A549 (cell line): ENCODE results near the gene PERM1. TPM values are rescaled to one million over a fixed set of nuclear protein-coding genes. Genes with fewer than 3 reads are reported as not detected.

Experiments
- ATAC-seq, 2 experiments: fragments of 200-7000 bp in 1 of 2; fragments of >200 bp in 1 of 2; cut with Nextera tagmentation in 1 of 2; cut with Tn5 transposase in 1 of 2; 3 replicates each; pipeline versions ENCODE4 v1.8.0 to v1.9.1; 2018 to 2020; ENCODE audit warnings: mild to moderate bottlenecking in 1 of 2, moderate library complexity in 1 of 2
- CTCF ChIA-PET: fragments of 300-600 bp; sonication (Branson Sonifier 250); formaldehyde crosslinking; extraction: SDS; loops from one replicate; lab custom pipeline; 2021; ENCODE audit warnings: antibody characterized with exemption, inconsistent platforms; lab: Yijun Ruan, JAX
- POLR2A ChIA-PET: fragments of 350-600 bp; formaldehyde crosslinking; extraction: SDS; loops from one replicate; lab custom pipeline; 2021; ENCODE audit warnings: antibody characterized with exemption, inconsistent platforms; lab: Yijun Ruan, JAX
- DNase-seq, 2 experiments: peaks; one replicate each; pipeline versions ENCODE4 v3.0.0 to v3.0.0-alpha.2; 2011 to 2016; ENCODE audit warnings: low read depth in 1 of 2, low spot score in 1 of 2
- FAIRE-seq: peaks from 2 replicates; lab custom pipeline; 2011; peaks lifted over from hg19 to GRCh38; lab: Jason Lieb, UNC
- H3K27ac ChIP-seq, 2 experiments: fragments of >200 bp; sonication (Bioruptor Twin); formaldehyde crosslinking; 3 replicates each; pipeline ENCODE4 v1.5.1; 2016 to 2017
- H3K4me1 ChIP-seq: fragments of >200 bp; sonication (Bioruptor Twin); formaldehyde crosslinking; 3 replicates; pipeline ENCODE4 v1.6.1; 2016
- H3K4me2 ChIP-seq: fragments of >200 bp; sonication (Bioruptor Twin); formaldehyde crosslinking; 3 replicates; pipeline ENCODE4 v1.6.1; 2016
- H3K4me3 ChIP-seq: fragments of >200 bp; sonication (Bioruptor Twin); formaldehyde crosslinking; 3 replicates; pipeline ENCODE4 v1.5.1; 2016
- H3K9me3 ChIP-seq: fragments of >200 bp; sonication (Bioruptor Twin); formaldehyde crosslinking; 3 replicates; pipeline ENCODE4 v1.6.1; 2016
- BHLHE40 ChIP-seq: IDR thresholded peaks from 2 replicates; pipeline ENCODE4 v1.6.1; 2012; ENCODE audit warnings: low read depth, low read length, inconsistent platforms
- CBX2 ChIP-seq: fragments of 200-600 bp; sonication (generic); IDR thresholded peaks from 2 replicates; pipeline ENCODE4 v1.6.1; 2016; ENCODE audit warnings: low read depth, mild to moderate bottlenecking, borderline replicate concordance
- E2F6 ChIP-seq: IDR thresholded peaks from 2 replicates; pipeline ENCODE4 v1.6.1; 2012; ENCODE audit warnings: low read depth, borderline replicate concordance
- EHMT2 ChIP-seq: fragments of 200-600 bp; sonication (generic); IDR thresholded peaks from 2 replicates; pipeline ENCODE4 v1.6.1; 2016; ENCODE audit warnings: antibody characterized with exemption, low read depth, mild to moderate bottlenecking, moderate library complexity
- FOSB ChIP-seq: fragments of 250-450 bp; sonication (Bioruptor Pico); IDR thresholded peaks from 2 replicates; pipeline ENCODE4 v1.5.0; 2020; ENCODE audit warnings: mild to moderate bottlenecking, moderate library complexity
- HMGXB4 ChIP-seq: fragments of 250-450 bp; sonication (Bioruptor Pico); IDR thresholded peaks from 2 replicates; pipeline ENCODE4 v1.5.0; 2021; ENCODE audit warnings: mild to moderate bottlenecking, moderate library complexity, borderline replicate concordance
- HOXB13 ChIP-seq: fragments of 250-450 bp; sonication (Bioruptor Pico); IDR thresholded peaks from 2 replicates; pipeline ENCODE4 v1.5.0; 2020; ENCODE audit warnings: low read depth, mild to moderate bottlenecking, moderate library complexity
- KDM5A ChIP-seq: fragments of 200-600 bp; sonication (generic); IDR thresholded peaks from 2 replicates; pipeline ENCODE4 v1.6.1; 2016; ENCODE audit warnings: antibody characterized with exemption, mild to moderate bottlenecking
- MAFK ChIP-seq: fragments of 450-650 bp; IDR thresholded peaks from 2 replicates; pipeline ENCODE4 v1.6.1; 2014; ENCODE audit not compliant: partially characterized antibody
- MYC ChIP-seq: IDR thresholded peaks from 2 replicates; pipeline ENCODE4 v1.6.1; 2012; ENCODE audit warnings: mild to moderate bottlenecking, inconsistent platforms, low read length, improper control_type of control experiment, borderline replicate concordance
- NFE2L2 ChIP-seq: fragments of 150-350 bp; conservative IDR thresholded peaks from 2 replicates; pipeline ENCODE4 v1.6.1; 2014; ENCODE audit warnings: low read length
- POLR2AphosphoS2 ChIP-seq: conservative IDR thresholded peaks from 2 replicates; pipeline ENCODE4 v1.6.1; 2012; ENCODE audit warnings: low read length, improper control_type of control experiment, inconsistent platforms
- RAD21 ChIP-seq, 2 experiments: fragments of >200 bp in 1 of 2; sonication (Bioruptor Twin) in 1 of 2; formaldehyde crosslinking in 1 of 2; IDR thresholded peaks in 1 of 2; conservative IDR thresholded peaks in 1 of 2; 2 replicates in 1 of 2; 3 replicates in 1 of 2; pipeline ENCODE4 v1.6.1; 2012 to 2018; ENCODE audit warnings: inconsistent platforms in 1 of 2
- RARB ChIP-seq: fragments of 250-450 bp; sonication (Bioruptor Pico); IDR thresholded peaks from 2 replicates; pipeline ENCODE4 v1.8.0; 2021; ENCODE audit warnings: mild to moderate bottlenecking, moderate library complexity
- RCOR1 ChIP-seq: fragments of 150-350 bp; IDR thresholded peaks from 2 replicates; pipeline ENCODE4 v1.6.1; 2014; ENCODE audit warnings: antibody characterized with exemption, low read length, low read depth
- REST ChIP-seq: fragments of 200-600 bp; sonication (generic); IDR thresholded peaks from 2 replicates; pipeline ENCODE4 v1.6.1; 2016; ENCODE audit warnings: antibody characterized with exemption, mild to moderate bottlenecking, moderate library complexity
- RFX5 ChIP-seq: fragments of 450-650 bp; IDR thresholded peaks from 2 replicates; pipeline ENCODE4 v1.7.1; 2014; ENCODE audit warnings: antibody characterized with exemption, mild to moderate bottlenecking, moderate library complexity
- SREBF2 ChIP-seq: fragments of 450-650 bp; IDR thresholded peaks from 2 replicates; pipeline ENCODE4 v1.6.1; 2014; ENCODE audit warnings: mild to moderate bottlenecking, moderate library complexity
- ZNF302 ChIP-seq: fragments of 250-450 bp; sonication (Bioruptor Pico); IDR thresholded peaks from 2 replicates; pipeline ENCODE4 v1.9.0; 2021; ENCODE audit warnings: inconsistent platforms, mild to moderate bottlenecking, moderate library complexity
- ZSCAN20 ChIP-seq: fragments of 250-450 bp; sonication (Bioruptor Pico); IDR thresholded peaks from 2 replicates; pipeline ENCODE4 v1.8.0; 2022; ENCODE audit warnings: mild to moderate bottlenecking, moderate library complexity
- WGBS: methylation state at CpG from one replicate; pipeline ENCODE4 v1.1.6; 2017; ENCODE audit errors: missing lambda C conversion rate; 5-methylcytosine and 5-hydroxymethylcytosine counted together
- polyA plus RNA-seq, 4 experiments: library from polyadenylated mRNA; depleted of rRNA in 3 of 4; stranded (reverse); fragments of >200 nt; fragmentation: RNase III in 1 of 4; extraction: RNeasy Plus Mini Kit Qiagen cat#74134 plus additional on column Dnase treatment in 1 of 4; gene quantifications; 2 replicates in 3 of 4; 3 replicates in 1 of 4; pipeline ENCODE4 v1.2.3, GENCODE V29; 2011 to 2017
- TF ChIP-seq, protein P1 (sequence below): fragments of >200 bp; sonication (Bioruptor Twin); formaldehyde crosslinking; IDR thresholded peaks from 3 replicates; pipeline ENCODE4 v1.5.1; 2016
- TF ChIP-seq, protein P2 (sequence below): fragments of 250-450 bp; sonication (Bioruptor Pico); IDR thresholded peaks from 2 replicates; pipeline ENCODE4 v1.5.0; 2020; ENCODE audit warnings: low read depth, mild to moderate bottlenecking, moderate library complexity
- TF ChIP-seq, protein P3 (sequence below): fragments of 150-350 bp; IDR thresholded peaks from 2 replicates; pipeline ENCODE4 v1.6.1; 2014; ENCODE audit warnings: low read depth, mild to moderate bottlenecking, low read length

The PERM1 gene
- polyA plus RNA-seq, 2 of the 4 experiments (the other 2 are of a cell fraction): 0.30 TPM; not detected in 1

DNA sequence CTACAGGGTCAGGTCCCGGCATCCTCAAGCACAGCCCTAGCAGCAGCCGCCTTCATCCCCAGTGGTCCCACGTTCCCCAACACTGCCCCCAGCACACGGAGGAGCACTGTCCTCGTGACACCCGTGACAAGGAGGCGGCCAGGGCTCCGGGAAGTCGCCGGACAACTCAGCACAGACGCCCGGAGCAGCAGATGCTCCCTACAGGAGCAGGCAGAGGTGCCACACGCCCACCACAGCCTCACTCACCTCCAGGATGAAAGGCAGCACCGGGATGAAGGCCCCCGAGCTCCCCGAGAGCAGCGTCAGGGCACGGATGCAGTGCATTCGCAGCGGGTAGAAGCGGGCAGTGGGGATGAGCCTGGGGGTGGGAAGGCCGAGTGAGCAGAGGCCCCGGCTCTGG is 31.0 kb downstream of the PERM1 start:
- H3K27ac ChIP-seq: no peak overlapping the region
- POLR2A ChIA-PET: no interaction called here
- H3K9me3 ChIP-seq: no peaks in the 10 kb centered on the region
- ATAC-seq (no peak), FAIRE-seq (no peak), DNase-seq (no peak)
- H3K4me3 ChIP-seq: no peak overlapping the region
- peaks cover 3% of the 10 kb centered on the region for H3K4me1 ChIP-seq
- H3K4me2 ChIP-seq: no peak overlapping the region
- CTCF ChIA-PET: interaction anchor here (0.9 to 1.3 kb wide), 2 partner anchors 13 to 45 kb away, joined by 3 to 4 read pairs; no protein-coding TSS in a partner anchor
- WGBS: 96% methylated on average over 23 of the region's 23 CpGs
- TF ChIP-seq ZSCAN20 (CRISPR knock-in tag): no peak
- no peak for TF ChIP-seq NFE2L2
- TF ChIP-seq RFX5: no peak
- TF ChIP-seq MAFK: no peak
- no peak for TF ChIP-seq REST
- no peak for TF ChIP-seq HOXB13 (CRISPR knock-in tag)
- no peak for TF ChIP-seq RCOR1
- no peak for TF ChIP-seq SREBF2
- TF ChIP-seq RAD21 (conservative IDR thresholded peaks at IDR 0.05 in 1 of 2, IDR thresholded peaks at IDR 0.05 in 1 of 2): no peak
- TF ChIP-seq, protein P1, sequence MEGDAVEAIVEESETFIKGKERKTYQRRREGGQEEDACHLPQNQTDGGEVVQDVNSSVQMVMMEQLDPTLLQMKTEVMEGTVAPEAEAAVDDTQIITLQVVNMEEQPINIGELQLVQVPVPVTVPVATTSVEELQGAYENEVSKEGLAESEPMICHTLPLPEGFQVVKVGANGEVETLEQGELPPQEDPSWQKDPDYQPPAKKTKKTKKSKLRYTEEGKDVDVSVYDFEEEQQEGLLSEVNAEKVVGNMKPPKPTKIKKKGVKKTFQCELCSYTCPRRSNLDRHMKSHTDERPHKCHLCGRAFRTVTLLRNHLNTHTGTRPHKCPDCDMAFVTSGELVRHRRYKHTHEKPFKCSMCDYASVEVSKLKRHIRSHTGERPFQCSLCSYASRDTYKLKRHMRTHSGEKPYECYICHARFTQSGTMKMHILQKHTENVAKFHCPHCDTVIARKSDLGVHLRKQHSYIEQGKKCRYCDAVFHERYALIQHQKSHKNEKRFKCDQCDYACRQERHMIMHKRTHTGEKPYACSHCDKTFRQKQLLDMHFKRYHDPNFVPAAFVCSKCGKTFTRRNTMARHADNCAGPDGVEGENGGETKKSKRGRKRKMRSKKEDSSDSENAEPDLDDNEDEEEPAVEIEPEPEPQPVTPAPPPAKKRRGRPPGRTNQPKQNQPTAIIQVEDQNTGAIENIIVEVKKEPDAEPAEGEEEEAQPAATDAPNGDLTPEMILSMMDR: no peak
- no peak for TF ChIP-seq MYC
- TF ChIP-seq CBX2: no peak
- no peak for TF ChIP-seq ZNF302 (CRISPR knock-in tag)
- TF ChIP-seq RARB (CRISPR knock-in tag): no peak
- TF ChIP-seq POLR2AphosphoS2: no peak
- TF ChIP-seq EHMT2: no peak
- no peak for TF ChIP-seq FOSB (CRISPR knock-in tag)
- TF ChIP-seq, protein P2, sequence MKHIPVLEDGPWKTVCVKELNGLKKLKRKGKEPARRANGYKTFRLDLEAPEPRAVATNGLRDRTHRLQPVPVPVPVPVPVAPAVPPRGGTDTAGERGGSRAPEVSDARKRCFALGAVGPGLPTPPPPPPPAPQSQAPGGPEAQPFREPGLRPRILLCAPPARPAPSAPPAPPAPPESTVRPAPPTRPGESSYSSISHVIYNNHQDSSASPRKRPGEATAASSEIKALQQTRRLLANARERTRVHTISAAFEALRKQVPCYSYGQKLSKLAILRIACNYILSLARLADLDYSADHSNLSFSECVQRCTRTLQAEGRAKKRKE (CRISPR knock-in tag): no peak
- no peak for TF ChIP-seq E2F6

GRCh38 chr1:950268-950667 is 31.6 kb downstream of the PERM1 start:
- H3K9me3 ChIP-seq: no peaks in the 10 kb centered on the region
- peaks cover 9% of the 10 kb centered on the region for H3K4me1 ChIP-seq
- H3K4me2 ChIP-seq: no peak overlapping the region
- WGBS: 97% methylated on average over 9 of the region's 9 CpGs
- no peak overlapping the region for H3K4me3 ChIP-seq
- CTCF ChIA-PET: interaction anchor here (0.9 kb wide), 1 partner anchor 12 kb away, joined by 4 read pairs; no protein-coding TSS in a partner anchor
- TF ChIP-seq, protein P1: no peak
- TF ChIP-seq RFX5: no peak
- TF ChIP-seq, protein P3, sequence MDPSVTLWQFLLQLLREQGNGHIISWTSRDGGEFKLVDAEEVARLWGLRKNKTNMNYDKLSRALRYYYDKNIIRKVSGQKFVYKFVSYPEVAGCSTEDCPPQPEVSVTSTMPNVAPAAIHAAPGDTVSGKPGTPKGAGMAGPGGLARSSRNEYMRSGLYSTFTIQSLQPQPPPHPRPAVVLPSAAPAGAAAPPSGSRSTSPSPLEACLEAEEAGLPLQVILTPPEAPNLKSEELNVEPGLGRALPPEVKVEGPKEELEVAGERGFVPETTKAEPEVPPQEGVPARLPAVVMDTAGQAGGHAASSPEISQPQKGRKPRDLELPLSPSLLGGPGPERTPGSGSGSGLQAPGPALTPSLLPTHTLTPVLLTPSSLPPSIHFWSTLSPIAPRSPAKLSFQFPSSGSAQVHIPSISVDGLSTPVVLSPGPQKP: no peak
- TF ChIP-seq HMGXB4: no peak
- TF ChIP-seq BHLHE40: no peak
- no peak for TF ChIP-seq KDM5A
- DNase-seq (no peak), ATAC-seq (no peak), FAIRE-seq (no peak)
- POLR2A ChIA-PET: no interaction called here
- no peak overlapping the region for H3K27ac ChIP-seq
